Measurements from ENCODE around the gene ATF4.

DNA sequence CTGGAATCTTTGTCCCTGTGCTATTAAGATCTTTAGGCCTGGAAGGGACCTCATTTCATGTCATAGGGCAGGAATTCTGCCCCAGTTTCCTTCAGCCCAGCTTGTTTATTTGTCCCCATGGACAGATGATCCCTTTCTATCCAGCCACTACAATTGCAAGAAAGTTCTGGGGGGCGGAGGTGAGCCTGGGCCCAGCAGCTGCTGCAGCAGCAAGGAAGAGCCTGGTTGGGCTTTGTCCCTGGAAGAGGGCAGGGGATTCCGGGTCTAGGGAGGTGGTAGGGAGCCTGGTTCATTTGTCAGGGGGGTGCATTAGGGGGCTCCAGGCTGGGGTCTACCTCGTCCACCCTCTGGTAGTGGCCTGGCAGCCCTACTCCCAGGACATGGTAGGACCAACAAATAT lies 33.8 kb downstream of the ATF4 start:
- TF ChIP-seq, protein P1, sequence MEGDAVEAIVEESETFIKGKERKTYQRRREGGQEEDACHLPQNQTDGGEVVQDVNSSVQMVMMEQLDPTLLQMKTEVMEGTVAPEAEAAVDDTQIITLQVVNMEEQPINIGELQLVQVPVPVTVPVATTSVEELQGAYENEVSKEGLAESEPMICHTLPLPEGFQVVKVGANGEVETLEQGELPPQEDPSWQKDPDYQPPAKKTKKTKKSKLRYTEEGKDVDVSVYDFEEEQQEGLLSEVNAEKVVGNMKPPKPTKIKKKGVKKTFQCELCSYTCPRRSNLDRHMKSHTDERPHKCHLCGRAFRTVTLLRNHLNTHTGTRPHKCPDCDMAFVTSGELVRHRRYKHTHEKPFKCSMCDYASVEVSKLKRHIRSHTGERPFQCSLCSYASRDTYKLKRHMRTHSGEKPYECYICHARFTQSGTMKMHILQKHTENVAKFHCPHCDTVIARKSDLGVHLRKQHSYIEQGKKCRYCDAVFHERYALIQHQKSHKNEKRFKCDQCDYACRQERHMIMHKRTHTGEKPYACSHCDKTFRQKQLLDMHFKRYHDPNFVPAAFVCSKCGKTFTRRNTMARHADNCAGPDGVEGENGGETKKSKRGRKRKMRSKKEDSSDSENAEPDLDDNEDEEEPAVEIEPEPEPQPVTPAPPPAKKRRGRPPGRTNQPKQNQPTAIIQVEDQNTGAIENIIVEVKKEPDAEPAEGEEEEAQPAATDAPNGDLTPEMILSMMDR (IDR thresholded peaks at IDR 0.05) = no peak
- TF ChIP-seq POLR2AphosphoS5 (IDR thresholded peaks at IDR 0.05) = no peak

Data from breast epithelium (tissue), 3 donors.